ENCODE results near the gene KRT72.

Gene KRT72

GRCh38 chr12:52600941-52601481 is at the start of gene KRT72:
Gene KRT72 (minus strand): TSS chr12:52601463. CDS start chr12:52601452, 11 bp downstream.
- DNase-seq (ENCODE audit: low read depth in 2 of 2) = no peak

GRCh38 chr12:52650520-52651081 is 49.3 kb upstream of the KRT72 start:
- DNase-seq (ENCODE audit: low read depth in 2 of 2) = no peak

GRCh38 chr12:52649066-52649465 is 47.8 kb upstream of the KRT72 start:
- DNase-seq (ENCODE audit: low read depth in 2 of 2) = no peak

GRCh38 chr12:52648012-52648550 is 46.8 kb upstream of the KRT72 start:
- DNase-seq (ENCODE audit: low read depth in 2 of 2) = no peak

DNA sequence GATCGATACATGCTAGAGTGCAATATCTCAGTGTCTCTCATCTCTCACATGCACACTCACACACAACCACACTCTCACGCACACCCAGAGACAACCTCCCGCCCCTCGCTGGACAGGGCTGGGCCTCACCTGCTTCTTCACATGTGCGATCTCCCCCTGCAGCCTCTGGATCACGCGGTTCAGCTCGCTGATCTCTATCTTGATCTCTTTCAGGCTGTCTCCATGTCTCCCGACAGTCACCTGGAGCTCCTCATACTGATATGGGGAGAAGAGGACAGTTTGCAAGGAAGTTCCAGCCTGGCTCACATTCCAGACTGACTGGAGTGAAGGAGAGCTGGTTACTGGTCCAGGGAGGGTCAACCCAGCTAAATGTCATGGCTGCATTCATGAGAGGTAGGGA is 46.3 kb upstream of the KRT72 start:
- DNase-seq (ENCODE audit: low read depth in 2 of 2) = no peak

DNA sequence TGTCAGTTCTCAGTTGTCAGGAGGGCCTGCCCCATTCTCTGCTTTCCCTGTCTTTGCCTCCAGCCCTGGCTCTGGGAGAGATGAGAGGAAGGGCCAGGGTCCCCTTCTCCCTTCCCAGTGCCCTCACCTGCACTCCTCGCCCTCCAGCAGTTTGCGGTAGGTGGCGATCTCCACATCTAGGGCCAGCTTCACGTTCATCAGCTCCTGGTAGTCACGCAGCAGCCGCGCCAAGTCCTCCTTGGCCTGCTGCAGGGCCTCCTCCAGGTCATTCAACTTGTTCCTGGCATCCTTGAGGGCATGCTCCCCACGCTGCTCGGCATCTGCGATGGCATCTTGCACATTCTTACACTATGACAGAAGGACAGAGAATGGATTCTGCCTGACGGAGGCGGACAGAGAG is 45.4 kb upstream of the KRT72 start:
- DNase-seq (ENCODE audit: low read depth in 2 of 2) = no peak

DNA sequence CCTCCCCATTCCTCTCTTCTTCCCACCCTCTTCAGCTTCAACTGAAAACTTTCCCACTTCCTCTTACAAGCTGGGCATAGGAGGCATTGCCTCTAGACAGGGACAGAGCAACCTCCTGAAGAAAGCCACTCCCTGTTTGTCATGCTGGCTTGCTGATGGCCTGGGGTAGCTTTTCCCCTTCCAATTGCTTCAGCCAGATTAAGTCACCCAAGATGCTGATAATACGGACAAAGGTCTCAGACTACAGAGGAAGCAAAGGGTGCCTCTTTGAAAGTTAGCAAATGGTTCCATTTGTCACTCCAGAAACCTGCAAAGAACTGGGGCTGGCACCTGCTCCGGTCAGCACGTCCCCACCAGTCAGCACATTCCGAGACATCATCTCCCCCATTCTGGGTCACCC is 44.7 kb upstream of the KRT72 start:
- no peak for DNase-seq (ENCODE audit: low read depth in 2 of 2)

DNA sequence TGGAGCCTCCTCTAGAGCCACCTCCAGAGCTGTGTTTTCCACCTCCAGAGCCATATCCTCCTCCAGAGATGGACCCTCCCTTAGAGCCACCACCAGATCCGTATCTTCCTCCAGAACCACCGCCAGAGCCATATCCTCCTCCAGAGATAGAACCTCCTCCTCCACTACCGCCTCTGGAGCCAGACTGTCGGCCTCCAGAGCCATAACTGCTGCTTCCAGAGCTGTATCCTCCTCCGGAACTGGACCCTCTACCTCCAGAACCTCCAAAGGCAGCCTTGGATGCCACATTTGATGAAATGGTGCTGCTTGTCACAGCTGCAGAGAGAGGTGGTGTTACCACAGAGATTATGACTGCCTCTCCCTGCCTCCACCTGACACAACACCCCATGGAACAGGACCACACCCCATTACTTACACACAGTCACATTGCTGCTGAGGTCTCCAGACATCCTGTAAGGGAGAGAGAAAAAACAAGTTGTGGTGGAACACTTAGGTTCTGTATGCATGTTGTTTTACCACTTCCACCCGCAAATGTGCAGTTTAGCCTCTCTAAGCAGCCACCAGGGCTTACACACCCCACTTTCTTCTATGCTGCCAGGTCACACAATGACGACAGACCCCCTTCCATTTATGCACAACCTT is 44.0 kb upstream of the KRT72 start:
- DNase-seq (ENCODE audit: low read depth in 2 of 2) = no peak

GRCh38 chr12:52644078-52644415 is 42.8 kb upstream of the KRT72 start:
- no peak for DNase-seq (ENCODE audit: low read depth in 2 of 2)

GRCh38 chr12:52643233-52644077 is 42.2 kb upstream of the KRT72 start:
- DNase-seq (ENCODE audit: low read depth in 2 of 2) = no peak

DNA sequence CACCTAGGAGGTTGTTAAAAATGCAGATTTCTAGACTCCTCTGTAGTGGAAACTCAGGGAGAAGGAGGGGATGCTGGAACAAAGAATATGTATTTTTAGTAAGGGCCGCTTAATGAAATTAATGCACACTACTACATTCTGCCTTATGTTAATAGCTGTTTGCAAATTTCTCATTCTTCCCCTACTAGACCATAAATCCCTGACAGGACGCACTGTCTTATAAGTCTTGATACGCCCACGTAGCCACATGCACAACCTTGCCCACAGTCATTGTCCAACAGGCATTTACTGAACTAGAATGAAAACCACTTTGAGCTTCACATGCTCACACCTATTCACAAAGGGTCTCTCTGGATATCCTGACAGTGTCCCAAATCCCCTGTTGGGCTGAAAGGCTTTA is 40.2 kb upstream of the KRT72 start:
- no peak for DNase-seq (ENCODE audit: low read depth in 2 of 2)

- no peak for DNase-seq (ENCODE audit: low read depth in 2 of 2)
These were observed 36.0 kb upstream of the KRT72 start for GRCh38 chr12:52637299-52637698.

- no peak for DNase-seq (ENCODE audit: low read depth in 2 of 2)
These were observed 35.5 kb upstream of the KRT72 start for GRCh38 chr12:52636592-52637258.

- no peak for DNase-seq (ENCODE audit: low read depth in 2 of 2)
These were observed 34.9 kb upstream of the KRT72 start for GRCh38 chr12:52636189-52636588.

- DNase-seq (ENCODE audit: low read depth in 2 of 2) = no peak
These were observed 33.2 kb upstream of the KRT72 start for GRCh38 chr12:52634266-52635056.

DNA sequence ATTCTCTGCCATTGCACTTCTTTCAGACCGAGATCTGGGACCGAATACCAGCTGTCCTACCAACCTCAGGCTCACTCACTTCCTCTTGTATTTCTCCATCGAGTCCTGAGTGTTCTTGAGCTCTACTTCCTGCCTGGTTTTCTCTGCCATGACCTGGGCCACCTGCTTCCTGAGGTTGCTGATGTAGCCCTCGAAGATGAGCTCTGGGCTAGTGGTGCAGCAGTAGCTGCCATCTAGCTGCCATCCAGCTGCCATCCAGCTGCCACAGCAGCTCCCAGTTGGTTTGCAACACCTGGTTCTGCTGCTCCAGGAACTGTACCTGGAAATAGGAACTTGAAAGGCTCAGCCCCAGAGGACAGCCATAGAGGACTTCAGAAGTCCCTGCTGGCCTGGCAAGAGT is 32.1 kb upstream of the KRT72 start:
- DNase-seq (ENCODE audit: low read depth in 2 of 2) = no peak

GRCh38 chr12:52632656-52633055 is 31.4 kb upstream of the KRT72 start:
- no peak for DNase-seq (ENCODE audit: low read depth in 2 of 2)

DNA sequence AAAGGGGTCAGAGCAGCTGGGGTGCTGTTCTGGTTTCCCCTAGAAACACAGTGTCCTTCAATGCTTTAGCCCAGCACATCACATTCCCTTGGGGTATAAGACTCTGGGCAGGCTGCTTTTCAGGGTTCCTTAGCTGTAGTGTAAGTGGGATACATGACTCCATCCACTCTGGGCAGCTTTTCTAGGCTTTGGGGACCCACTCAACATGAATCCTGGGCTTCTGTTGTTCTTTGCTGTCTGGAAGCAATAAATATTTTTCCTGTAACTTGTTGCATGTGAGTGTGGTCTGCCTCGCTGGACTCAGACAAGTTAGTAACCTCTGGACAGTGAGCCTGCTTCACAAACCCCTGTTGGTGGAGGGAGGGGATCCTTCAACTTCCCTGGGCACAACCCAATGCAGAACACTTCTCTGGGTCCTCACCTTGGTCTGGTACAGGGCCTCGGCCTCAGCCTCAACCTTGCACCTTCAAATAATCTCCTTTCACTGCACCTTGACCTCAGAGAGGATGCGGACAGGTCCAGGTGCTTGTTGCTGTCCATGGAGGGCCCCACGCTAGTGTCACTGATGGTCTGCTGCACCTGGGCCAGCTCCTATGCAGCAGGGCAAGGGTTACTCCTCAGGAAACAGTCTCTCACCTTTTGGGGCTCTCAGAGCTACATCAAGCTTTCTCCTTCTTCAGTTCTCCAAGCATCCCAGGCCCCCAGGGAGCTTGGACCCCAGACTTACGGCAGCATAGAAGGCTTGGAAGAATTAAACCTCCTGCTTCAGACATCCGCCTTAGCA is 30.6 kb upstream of the KRT72 start:
- DNase-seq (ENCODE audit: low read depth in 2 of 2) = no peak

DNA sequence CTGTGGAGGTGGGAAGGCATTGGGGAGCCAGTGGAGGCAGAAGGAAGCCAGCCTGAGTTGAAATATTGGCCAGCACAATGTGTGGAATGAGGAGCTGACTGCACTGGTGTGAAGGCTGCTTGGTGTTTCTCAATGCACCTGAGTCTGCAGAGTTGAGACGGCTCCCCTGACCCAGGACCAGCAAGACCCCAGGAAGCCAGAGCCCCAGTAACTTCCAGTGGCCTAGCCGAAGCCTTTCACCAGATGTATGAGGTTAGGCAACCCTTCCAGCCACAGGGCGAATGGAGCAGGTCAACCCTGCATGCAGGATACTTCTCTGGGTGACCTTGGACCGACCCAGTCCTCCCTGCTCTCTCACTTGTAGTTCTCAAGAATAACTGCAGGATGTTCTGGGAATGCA is 30.0 kb upstream of the KRT72 start:
- DNase-seq (ENCODE audit: low read depth in 2 of 2) = no peak

DNA sequence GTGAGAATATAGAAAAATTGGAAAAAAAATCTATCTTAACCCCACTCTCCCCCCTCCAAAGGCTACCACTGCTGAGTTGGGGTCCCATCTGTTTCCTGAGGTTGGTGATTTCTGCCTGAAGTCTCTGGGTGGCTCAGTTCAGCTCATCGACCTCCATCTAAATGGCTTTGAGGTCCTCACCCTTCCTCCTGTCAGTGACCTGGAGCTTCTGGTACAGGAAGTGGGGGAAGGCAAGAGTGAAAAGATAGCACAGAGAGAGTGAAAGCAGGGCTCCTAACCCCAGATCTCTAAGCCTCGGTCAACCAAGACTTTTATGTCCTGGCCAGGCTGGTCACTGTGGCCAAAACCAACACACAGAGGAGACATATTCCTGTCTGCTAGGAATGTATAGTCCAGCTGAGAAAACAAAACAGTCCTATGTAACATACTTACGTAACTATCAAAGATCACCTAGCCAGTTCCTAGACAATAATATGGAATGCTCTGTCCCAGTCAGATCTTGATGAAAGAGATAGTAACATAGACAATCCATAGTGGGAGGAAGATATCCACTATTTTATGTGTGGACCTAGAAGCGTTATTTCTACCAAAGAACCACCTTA is 29.4 kb upstream of the KRT72 start:
- no peak for DNase-seq (ENCODE audit: low read depth in 2 of 2)
